Activated CD4-positive, alpha-beta T cell treated with anti-CD3 and anti-CD28 coated beads, Interleukin-2, amount 50 U/mL, for 48 hours (primary cell): ENCODE results near the gene SRC.
"Not testable (repeated sequence)": the region's sequence is repeated elsewhere in the genome, so short reads cannot be mapped to it uniquely, and the experiment has no call there.

ENCODE experiments used
- DNase-seq, 2 experiments: peaks; one replicate each; pipeline ENCODE4 v3.0.0-alpha.2; 2020

Gene SRC

DNA sequence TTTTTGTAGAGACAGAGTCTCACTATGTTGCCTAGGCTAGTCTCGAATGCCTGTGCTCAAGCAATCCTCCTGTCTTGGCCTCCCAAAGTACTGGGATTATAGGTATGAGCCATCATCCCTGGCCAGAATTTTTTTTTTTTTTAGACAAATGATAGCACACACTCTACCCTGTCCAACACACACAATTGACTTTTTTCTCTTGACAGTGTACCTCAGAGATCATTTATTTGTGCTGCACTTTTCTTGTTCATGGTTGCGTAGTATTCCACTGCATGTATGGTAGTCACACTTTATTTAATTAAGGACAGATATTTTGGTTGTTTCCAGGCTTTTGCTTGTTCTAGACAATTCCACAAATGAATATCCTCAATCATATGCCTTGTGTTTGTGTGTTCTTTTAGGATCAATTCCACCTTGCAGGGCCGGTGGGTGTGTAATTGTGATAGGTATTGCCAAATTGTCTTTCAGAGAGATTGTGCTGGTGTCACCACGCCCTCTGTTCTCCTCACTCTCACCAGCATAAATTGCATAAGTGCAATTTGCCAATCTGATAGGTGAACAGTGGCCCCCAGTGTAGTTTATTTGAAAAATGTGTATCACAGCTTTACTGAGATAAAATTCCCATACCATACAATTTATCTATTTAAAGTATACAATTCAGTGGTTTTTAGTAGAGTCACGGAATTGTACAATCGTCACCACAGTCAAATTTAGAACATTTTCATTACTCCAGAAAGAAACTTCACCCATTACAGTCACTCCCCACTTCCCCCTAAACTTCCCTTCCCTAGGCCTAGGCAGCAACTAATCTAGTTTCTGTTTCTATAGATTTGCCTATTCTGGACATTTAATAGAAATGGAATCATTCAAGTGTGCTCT is 20.1 kb downstream of the SRC start:
- no peak for DNase-seq

GRCh38 chr20:37366743-37367142 is 20.8 kb downstream of the SRC start:
- DNase-seq = no peak

- DNase-seq = no peak
Observed at GRCh38 chr20:37369846-37370245, 23.9 kb downstream of the SRC start.

DNA sequence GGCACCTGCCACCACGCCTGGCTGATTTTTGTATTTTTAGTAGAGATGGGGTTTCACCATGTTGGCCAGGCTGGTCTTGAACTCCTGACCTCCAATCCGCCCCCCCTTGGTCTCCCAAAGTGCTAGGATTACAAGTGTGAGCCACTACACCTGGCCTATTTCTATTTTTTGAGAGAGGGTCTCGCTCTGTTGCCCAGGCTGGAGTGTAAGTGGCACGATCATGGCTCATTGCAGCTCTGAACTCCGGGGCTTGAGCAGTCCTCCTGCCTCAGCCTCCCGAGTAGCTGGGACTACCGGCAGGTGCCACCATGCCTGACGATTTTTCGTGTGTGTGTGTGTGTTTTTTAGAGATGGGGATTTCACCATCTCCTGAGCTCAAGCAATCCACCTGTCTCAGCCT is 25.9 kb downstream of the SRC start:
- not testable (repeated sequence) for DNase-seq

GRCh38 chr20:37372441-37372840 is 26.5 kb downstream of the SRC start:
- no peak for DNase-seq

DNA sequence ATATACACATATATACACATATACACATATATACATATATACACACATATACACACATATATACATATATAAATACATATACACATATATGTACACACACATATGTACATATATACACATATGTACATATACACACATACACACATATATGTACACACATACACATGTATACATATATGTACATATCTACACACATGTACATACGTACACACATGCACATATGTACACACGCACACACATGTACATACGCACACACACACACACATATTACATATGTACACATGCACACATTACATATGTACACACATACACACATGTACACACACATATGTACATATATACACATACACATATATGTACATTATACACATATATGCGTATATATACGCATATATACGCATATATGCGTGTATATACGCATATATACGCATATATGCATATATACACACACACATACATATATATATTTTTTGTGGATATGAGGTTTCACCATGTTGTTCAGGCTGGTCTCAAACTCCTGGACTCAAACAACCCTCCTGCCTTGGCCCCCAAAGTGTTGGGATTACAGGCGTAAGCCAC is 27.2 kb downstream of the SRC start:
- no peak for DNase-seq

- DNase-seq = no peak
Observed at GRCh38 chr20:37375227-37375626, 29.3 kb downstream of the SRC start.

- DNase-seq = no peak
Observed at GRCh38 chr20:37376324-37376723, 30.4 kb downstream of the SRC start.

DNA sequence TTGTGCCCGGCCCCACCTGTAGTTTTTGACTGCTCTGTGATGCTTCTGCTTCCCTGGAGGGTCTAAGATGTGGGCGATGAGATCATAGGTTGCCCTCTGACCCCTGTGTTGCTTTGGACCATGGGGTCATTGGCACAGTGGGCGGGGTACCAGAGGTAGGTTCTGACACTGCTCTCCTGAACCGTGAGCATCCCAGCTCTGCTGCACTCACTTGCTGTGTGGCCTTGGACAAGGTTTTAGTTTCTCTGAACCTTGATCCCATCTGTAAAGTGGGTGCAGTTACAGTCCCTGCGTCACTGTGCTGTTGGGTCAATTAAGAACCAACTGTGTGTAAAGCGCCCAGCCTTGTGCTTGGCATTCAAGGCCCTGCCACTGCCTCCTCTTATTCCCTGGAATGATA is 30.9 kb downstream of the SRC start:
- DNase-seq = no peak

DNA sequence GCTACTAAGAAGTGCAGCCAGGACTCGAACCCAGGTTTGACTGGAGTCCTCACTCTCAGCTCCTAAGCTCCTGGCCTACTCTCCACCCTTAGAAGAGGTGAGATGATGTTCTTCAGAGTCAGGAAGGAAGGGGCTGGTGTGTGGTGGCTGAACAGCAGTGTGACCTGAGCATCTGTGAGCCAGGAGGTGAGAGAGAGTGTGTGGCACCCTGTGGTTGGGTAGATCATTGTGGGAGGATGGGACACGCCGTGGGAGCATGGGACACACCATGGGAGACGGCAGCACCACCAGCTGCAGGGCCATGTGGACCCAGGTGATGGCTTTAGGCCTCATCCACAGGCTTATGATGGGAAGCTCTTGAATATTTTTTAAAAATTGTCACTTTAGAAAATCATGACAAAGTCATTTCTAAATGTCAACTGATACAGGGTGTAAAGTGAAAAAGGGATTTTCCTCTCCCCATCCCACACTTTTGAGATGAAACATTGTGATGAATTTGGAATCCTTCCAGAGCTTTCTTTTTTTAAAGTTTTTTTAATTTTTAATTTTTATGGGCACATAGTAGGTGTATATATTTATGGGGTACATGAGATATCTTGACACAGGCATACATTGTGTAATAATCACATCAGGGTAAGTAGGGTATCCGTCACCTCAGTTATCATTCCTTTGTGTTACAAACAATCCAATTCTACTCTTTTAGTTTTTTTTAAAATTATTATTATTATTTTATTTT is 31.6 kb downstream of the SRC start:
- no peak for DNase-seq

DNA sequence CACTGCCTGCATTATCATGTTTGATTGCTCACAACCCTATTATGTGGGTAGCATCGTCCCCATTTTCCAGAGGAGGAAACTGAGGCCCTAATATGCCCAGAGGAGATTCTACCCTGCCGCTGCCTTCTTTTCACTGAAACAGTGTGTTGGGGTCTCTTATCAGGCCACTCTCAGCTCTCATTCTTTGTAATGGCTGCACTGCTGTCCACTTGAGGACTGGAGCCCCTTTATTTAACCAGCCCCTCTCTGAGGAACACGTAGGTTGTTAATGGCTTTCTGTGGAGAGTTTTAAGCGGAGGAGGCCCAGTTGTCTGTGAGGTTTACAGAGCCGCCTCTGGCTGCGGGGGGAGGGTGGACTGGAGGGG is 32.5 kb downstream of the SRC start:
- DNase-seq = no peak

GRCh38 chr20:37378785-37379598 is 33.1 kb downstream of the SRC start:
- no peak for DNase-seq

GRCh38 chr20:37379967-37380828 is 34.3 kb downstream of the SRC start:
- DNase-seq = no peak

DNA sequence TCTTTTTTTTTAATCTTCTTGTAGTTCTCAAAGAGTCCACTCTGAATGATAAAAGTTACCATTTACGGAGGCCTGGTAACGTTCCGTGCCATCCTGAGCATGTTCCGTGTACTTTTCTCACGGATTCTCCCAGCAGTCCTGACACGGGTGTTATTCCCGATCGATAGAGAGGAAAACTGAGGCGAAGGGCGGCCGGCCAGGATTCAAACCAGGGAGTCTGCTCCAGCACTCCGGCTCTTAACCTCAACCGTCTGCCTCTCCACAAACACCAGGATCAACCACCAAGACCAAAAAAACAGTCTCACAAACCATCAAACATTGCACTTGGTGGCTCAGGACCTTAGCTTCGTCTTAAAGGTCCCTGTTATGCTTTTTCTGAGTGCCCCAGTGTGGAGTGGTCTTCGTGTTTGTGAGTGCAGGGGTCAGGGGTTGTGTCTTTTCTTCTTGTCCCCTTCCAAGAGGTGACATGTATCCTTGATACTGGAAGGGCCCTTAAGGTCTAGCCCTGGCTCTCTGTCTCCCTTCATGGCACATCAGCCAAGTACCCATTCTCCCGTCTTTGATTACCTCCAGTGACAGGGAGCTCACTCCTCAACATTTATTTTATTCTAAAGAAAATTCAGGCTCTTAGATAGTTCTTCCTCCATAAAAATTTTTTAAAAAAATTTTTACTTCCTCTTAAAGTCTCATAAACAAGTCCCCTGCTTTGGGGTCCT is 35.1 kb downstream of the SRC start:
- no peak for DNase-seq

DNA sequence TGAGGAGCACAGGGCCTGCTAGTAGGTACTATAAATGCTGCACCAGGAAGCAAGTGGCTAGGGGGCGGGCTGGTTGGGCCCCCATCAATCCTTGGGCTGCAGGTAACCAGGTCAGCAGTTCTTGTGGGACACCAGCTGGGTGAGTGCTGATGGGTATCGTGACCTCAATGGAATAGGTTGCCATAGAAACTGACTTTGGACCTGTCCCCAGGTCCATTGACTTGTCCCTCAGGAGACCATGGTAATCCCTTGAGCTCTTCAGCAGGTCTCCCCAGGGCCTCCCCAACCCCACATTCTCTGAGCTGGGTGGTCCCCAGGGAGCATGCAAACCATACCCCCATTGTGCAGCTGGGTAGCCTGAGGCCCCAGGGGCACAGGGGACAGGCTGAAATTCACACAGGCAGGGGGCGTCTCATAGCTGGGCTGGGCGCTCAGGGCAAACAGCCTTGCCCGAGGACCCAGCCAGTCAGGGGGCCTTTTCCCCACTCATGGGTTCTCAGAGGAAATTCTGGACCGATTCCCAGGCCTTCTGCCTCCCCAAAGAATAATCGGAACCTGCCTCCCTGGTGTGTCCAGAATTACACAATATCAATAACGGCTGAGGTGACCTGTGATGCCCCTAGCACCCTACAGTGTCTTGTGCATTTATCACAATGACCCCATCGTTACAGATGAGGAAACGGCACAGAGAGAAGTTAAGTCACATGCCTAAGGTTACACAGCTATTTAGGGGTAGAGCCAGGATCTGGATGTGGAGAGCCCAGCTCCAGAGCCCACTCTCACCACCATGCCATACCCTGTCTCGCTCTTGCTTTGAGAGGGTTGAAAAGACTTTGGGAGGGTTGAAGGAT is 35.9 kb downstream of the SRC start:
- no peak for DNase-seq

DNA sequence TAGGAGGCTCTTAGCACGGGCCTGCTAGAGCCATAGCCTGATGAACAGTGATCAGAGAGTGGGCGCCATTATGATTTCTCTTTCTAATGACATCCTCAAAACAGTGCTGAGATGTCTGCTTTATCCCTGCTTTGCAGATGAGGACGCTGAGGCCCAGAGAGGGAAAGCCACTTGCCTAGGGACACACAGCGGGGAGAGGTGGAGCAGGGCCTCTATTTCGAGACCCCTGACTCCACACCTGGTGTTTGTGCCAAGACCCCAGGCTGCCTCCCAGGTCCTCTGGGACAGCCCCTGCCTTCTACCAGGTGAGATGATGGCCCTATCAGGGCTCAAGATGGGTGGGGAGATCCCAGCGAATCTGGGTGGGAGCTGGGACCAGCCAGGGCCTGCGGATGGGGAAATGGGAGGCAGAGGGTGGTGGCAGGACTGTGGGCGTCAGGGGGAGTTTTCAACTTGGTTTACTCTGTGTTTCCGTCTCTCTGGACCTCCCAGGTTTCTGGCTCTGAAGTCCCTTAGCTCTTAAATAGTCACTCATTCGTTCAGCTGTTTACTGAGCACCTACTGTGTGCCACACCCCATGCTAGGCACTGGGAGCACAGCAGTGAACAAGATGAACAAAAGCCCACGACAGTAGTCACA is 36.7 kb downstream of the SRC start:
- DNase-seq = no peak

DNA sequence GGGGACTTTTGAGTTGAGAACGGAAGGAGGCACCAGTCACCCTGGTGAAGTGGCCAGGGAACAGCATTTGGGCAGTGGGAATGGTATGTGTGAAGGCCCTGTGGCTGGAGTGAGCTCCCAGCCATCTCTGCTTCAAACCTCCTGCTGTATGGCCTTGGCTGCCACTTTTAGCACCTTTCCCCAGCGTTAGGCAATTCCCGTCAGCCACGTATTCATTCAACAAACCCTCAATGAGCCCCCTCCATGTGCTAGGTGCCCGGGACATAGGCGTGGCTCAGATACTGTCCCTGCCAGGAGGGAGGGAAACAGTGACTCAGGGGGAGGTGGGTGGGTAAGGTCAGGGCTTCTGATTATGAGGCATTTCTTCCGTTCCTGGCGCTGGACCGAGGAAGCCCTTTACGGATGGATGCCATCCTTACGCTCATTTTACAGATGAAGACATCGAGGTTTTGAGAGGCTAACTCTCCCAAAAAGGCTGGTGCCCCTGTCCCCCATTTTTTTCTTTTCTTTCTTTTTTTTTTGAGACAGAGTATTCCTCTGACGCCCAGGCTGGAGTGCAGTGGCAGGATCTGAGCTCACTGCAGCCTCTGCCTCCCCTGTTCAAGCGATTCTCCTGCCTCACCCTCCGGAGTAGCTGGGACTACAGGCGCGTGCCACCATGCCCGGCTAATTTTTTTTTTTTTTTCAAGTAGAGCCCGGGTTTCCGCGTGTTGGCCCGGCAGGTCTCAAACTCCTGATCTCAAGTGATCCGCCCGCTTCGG is 37.5 kb downstream of the SRC start:
- DNase-seq = peak in 1 of 2 experiments; percentile 21

- DNase-seq = peak; percentile 78 to 83
Observed at GRCh38 chr20:37384683-37385174, 38.8 kb downstream of the SRC start.

DNA sequence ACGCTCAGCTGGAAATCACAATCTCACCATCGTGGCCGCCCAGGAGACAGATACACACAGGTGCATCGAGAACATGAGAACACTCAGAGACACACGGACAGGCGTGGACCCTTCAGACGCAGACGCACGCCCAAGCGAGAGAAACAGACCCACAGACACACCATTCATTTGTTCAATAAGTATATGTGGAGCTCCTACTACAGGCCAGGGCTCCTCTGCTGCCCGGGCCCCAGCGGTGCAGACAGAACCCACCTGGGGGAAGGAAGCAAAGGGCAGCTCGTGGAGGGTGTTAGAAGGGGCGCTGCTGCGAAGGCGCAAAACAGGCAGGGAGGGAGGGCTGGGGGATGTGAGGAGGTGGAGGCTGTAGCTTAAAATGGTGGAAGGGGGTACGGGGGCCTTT is 39.2 kb downstream of the SRC start:
- no peak for DNase-seq
